CD4-positive, alpha-beta memory T cell (primary cell): ENCODE measurements around the gene SMYD3. TPM values are rescaled to one million over a fixed set of nuclear protein-coding genes. Genes with fewer than 3 reads are reported as not detected.
"Not testable (repeated sequence)": the region's sequence is repeated elsewhere in the genome, so short reads cannot be mapped to it uniquely, and the experiment has no call there.

Experiments used
- CTCF ChIA-PET: fragments of 350-600 bp; sonication (Branson Sonifier 250); formaldehyde crosslinking; loops from one replicate; lab custom pipeline; 2021; ENCODE audit warnings: inconsistent platforms; ENCODE audit not compliant: partially characterized antibody; lab: Charles Lee
- POLR2A ChIA-PET: fragments of 350-600 bp; sonication (Branson Sonifier 250); formaldehyde crosslinking; loops from one replicate; lab custom pipeline; 2021; ENCODE audit not compliant: partially characterized antibody; lab: Charles Lee
- DNase-seq, 5 donors: peaks; one replicate each; pipeline versions ENCODE4 v3.0.0 to v3.0.0-alpha.2; 2020 to 2022; ENCODE audit warnings: mixed read lengths in 1 of 5
- H3K27ac ChIP-seq: one replicate; pipeline ENCODE4 v1.7.0; 2013; ENCODE audit warnings: low read depth, low read length
- H3K27me3 ChIP-seq: 2 replicates; pipeline ENCODE4 v1.7.0; 2013; ENCODE audit warnings: mild to moderate bottlenecking, low read length, moderate library complexity; ENCODE audit not compliant: insufficient read depth
- H3K36me3 ChIP-seq: 2 replicates; pipeline ENCODE4 v1.7.0; 2013; ENCODE audit warnings: mild to moderate bottlenecking, low read length, moderate library complexity; ENCODE audit not compliant: insufficient read depth
- H3K4me1 ChIP-seq: 2 replicates; pipeline ENCODE4 v1.7.0; 2013; ENCODE audit warnings: mild to moderate bottlenecking, low read length, moderate library complexity; ENCODE audit not compliant: insufficient read depth
- H3K4me3 ChIP-seq, 2 donors: one replicate each; pipeline ENCODE4 v1.7.0; 2013; ENCODE audit warnings: low read length in 2 of 2, mild to moderate bottlenecking in 1 of 2
- H3K9me3 ChIP-seq, 2 donors: one replicate each; pipeline ENCODE4 v1.7.0; 2013; ENCODE audit warnings: low read length in 2 of 2, control low read depth in 1 of 2; ENCODE audit not compliant: control insufficient read depth in 1 of 2
- H3K27ac Mint-ChIP-seq, 7 donors: one replicate each; pipeline ENCODE4 v1.8.0; 2020 to 2021; ENCODE audit warnings: mixed read lengths in 7 of 7, mild to moderate bottlenecking in 6 of 7, inconsistent platforms in 3 of 7, moderate library complexity in 3 of 7
- H3K27me3 Mint-ChIP-seq, 2 donors: one replicate each; pipeline ENCODE4 v1.8.0; 2020 to 2021; ENCODE audit warnings: mixed read lengths in 2 of 2
- H3K36me3 Mint-ChIP-seq, 2 donors: one replicate each; pipeline ENCODE4 v1.8.0; 2020 to 2021; ENCODE audit warnings: mixed read lengths in 2 of 2, inconsistent platforms in 1 of 2, mild to moderate bottlenecking in 1 of 2
- H3K4me1 Mint-ChIP-seq, 4 donors: one replicate each; pipeline ENCODE4 v1.8.0; 2020 to 2021; ENCODE audit warnings: mixed read lengths in 4 of 4, mild to moderate bottlenecking in 1 of 4
- H3K4me3 Mint-ChIP-seq, 8 donors: one replicate each; pipeline ENCODE4 v1.8.0; 2020 to 2021; ENCODE audit warnings: mixed read lengths in 8 of 8, mild to moderate bottlenecking in 7 of 8, moderate library complexity in 6 of 8, inconsistent platforms in 3 of 8
- H3K9me3 Mint-ChIP-seq, 8 donors: one replicate each; pipeline ENCODE4 v1.8.0; 2020 to 2021; ENCODE audit warnings: mixed read lengths in 8 of 8, mild to moderate bottlenecking in 5 of 8, inconsistent platforms in 3 of 8, moderate library complexity in 1 of 8
- intact Hi-C: fragments of 100-400 bp; cut with micrococcal nuclease; formaldehyde crosslinking; loops from one replicate; pipeline ENCODE4 v1.15.1; 2023
- polyA plus RNA-seq, 2 donors: library from polyadenylated mRNA; unstranded; fragments of 300-500 nt; fragmentation: Illumina TruSeq; gene quantifications; one replicate each; pipeline ENCODE4 v1.2.3, GENCODE V29; 2021
- total RNA-seq, 2 experiments: library from RNA; stranded (reverse); gene quantifications; one replicate each; pipeline ENCODE4 v1.2.3, GENCODE V29; 2021

The SMYD3 gene
- total and polyA plus RNA-seq, 4 experiments from 2014 or later = 19.5 to 28.9 (median 22.9) TPM

DNA sequence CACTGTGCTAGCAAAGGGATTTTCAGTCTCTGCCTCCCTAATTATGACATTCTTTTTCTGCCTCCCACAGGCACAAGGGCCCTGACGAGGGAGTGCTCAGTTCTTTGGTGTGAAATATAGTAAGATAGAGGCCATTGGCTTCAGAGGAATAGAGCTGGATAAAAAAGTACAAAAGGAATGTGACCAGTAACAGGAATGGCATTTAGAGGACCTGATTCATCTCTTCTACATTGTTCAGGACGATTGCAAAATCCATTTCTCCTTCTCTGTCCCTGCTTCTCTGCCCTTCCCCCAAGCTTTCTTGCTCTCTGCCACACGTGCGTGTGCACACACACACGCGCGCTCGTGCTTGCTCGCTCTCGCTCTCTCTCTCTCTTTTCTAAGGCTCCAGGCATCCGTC lies 684.1 kb downstream of the SMYD3 start:
- POLR2A ChIA-PET = no interaction called here
- no peaks in the 10 kb centered on the region for H3K4me1 Mint-ChIP-seq
- H3K4me1 ChIP-seq = no peaks in the 10 kb centered on the region
- DNase-seq = no peak
- no peak overlapping the region for H3K4me3 ChIP-seq
- CTCF ChIA-PET = no interaction called here
- no peaks in the 10 kb centered on the region for H3K36me3 ChIP-seq
- peaks cover 28 to 41% of the 10 kb centered on the region in 2 donors for H3K36me3 Mint-ChIP-seq
- no peak overlapping the region for H3K4me3 Mint-ChIP-seq
- H3K27ac ChIP-seq = no peak overlapping the region
- no peaks in the 10 kb centered on the region for H3K27me3 ChIP-seq
- intact Hi-C loops = no loop called here
- H3K9me3 Mint-ChIP-seq = peaks cover 2 to 29% (median 20%) of the 10 kb centered on the region in 8 donors
- H3K27ac Mint-ChIP-seq = peak overlapping the region in 1 of 7 donors; percentile 6
- H3K27me3 Mint-ChIP-seq = no peaks in the 10 kb centered on the region
- H3K9me3 ChIP-seq = no peaks in the 10 kb centered on the region

DNA sequence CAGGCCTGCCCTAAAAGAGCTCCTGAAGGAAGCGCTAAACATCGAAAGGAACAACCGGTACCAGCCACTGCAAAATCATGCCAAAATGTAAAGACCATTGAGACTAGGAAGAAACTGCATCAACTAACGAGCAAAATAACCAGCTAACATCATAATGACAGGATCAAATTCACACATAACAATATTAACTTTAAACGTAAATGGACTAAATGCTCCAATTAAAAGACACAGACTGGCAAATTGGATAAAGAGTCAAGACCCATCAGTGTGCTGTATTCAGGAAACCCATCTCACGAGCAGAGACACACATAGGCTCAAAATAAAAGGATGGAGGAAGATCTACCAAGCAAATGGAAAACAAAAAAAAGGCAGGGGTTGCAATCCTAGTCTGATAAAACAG lies 688.7 kb downstream of the SMYD3 start:
- H3K4me1 ChIP-seq, H3K36me3 ChIP-seq, CTCF ChIA-PET, H3K4me3 Mint-ChIP-seq, DNase-seq, H3K9me3 ChIP-seq, H3K27me3 Mint-ChIP-seq, H3K27me3 ChIP-seq, H3K36me3 Mint-ChIP-seq, H3K27ac ChIP-seq, intact Hi-C loops, H3K4me3 ChIP-seq, H3K27ac Mint-ChIP-seq, H3K4me1 Mint-ChIP-seq, POLR2A ChIA-PET: not testable (repeated sequence)
- peaks cover 0 to 11% (median 10%) of the 10 kb centered on the region in 8 donors for H3K9me3 Mint-ChIP-seq

DNA sequence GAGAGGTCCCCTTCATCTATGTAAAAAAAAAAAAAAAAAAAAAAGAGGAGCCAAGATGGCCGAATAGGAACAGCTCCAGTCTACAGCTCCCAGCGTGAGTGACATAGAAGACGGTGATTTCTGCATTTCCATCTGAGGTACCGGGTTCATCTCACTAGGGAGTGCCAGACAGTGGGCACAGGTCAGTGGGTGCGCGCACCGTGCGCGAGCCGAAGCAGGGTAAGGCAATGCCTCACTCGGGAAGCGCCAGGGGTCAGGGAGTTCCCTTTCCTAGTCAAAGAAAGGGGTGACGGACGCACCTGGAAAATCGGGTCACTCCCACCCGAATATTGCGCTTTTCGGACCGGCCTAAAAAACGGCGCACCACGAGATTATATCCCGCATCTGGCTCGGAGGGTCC lies 690.6 kb downstream of the SMYD3 start:
- H3K27ac ChIP-seq, DNase-seq, H3K4me1 Mint-ChIP-seq, H3K27me3 Mint-ChIP-seq, H3K36me3 ChIP-seq, H3K36me3 Mint-ChIP-seq, POLR2A ChIA-PET, H3K9me3 ChIP-seq, H3K4me1 ChIP-seq, H3K27ac Mint-ChIP-seq, H3K9me3 Mint-ChIP-seq, H3K4me3 ChIP-seq, H3K4me3 Mint-ChIP-seq, intact Hi-C loops, H3K27me3 ChIP-seq: not testable (repeated sequence)
- CTCF ChIA-PET = interaction anchor here (0.6 to 1.1 kb wide), 3 partner anchors 18 to 271 kb away, joined by 3 to 5 read pairs (median 3); no protein-coding TSS in a partner anchor

GRCh38 chr1:245814651-245815050 lies 692.4 kb downstream of the SMYD3 start:
- H3K27me3 Mint-ChIP-seq = no peaks in the 10 kb centered on the region
- H3K36me3 Mint-ChIP-seq = peaks cover 0 to 5% of the 10 kb centered on the region in 2 donors
- ChIA-PET CTCF (interaction anchor here (0.6 kb wide), 1 partner anchor 11 kb away, joined by 3 read pairs; no protein-coding TSS in a partner anchor), POLR2A (no interaction called here)
- H3K9me3 Mint-ChIP-seq = peaks cover 0 to 3% (median 0%) of the 10 kb centered on the region in 8 donors
- H3K4me1 ChIP-seq = no peaks in the 10 kb centered on the region
- H3K27ac Mint-ChIP-seq = no peak overlapping the region
- no peaks in the 10 kb centered on the region for H3K9me3 ChIP-seq
- H3K27me3 ChIP-seq = no peaks in the 10 kb centered on the region
- no peaks in the 10 kb centered on the region for H3K36me3 ChIP-seq
- no peak overlapping the region for H3K4me3 ChIP-seq
- intact Hi-C loops = no loop called here
- no peaks in the 10 kb centered on the region for H3K4me1 Mint-ChIP-seq
- peak overlapping the region in 1 of 8 donors; percentile 27 for H3K4me3 Mint-ChIP-seq
- DNase-seq = no peak
- no peak overlapping the region for H3K27ac ChIP-seq

DNA sequence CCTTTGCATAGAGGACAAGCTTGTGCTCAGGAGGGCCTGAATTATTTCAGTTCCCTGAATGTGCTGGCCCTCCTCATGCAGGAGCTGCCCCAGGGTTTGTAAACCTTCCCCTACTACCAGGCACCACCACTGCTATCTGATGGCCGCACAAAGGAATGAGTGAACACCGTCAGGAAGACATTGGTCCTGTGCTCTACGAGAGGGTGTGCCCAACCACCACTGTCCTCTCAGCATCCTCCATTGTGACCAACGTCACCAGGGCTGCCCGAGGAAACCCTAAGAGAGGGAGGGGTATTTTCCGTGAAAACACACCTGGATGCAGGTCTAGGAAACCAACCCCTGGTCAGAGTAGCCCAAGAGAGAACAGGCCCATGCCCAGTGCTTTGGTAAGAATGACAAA lies 694.8 kb downstream of the SMYD3 start:
- CTCF ChIA-PET = no interaction called here
- H3K36me3 Mint-ChIP-seq = peaks cover 0 to 9% of the 10 kb centered on the region in 2 donors
- H3K36me3 ChIP-seq = no peaks in the 10 kb centered on the region
- intact Hi-C loops = no loop called here
- H3K9me3 Mint-ChIP-seq = peaks cover 0 to 3% (median 0%) of the 10 kb centered on the region in 8 donors
- H3K4me1 ChIP-seq = no peaks in the 10 kb centered on the region
- no peak for DNase-seq
- H3K27me3 ChIP-seq = no peaks in the 10 kb centered on the region
- no peak overlapping the region for H3K4me3 ChIP-seq
- peaks cover 0 to 9% (median 4%) of the 10 kb centered on the region in 4 donors for H3K4me1 Mint-ChIP-seq
- H3K9me3 ChIP-seq = no peaks in the 10 kb centered on the region
- no peak overlapping the region for H3K27ac ChIP-seq
- no peak overlapping the region for H3K27ac Mint-ChIP-seq
- H3K27me3 Mint-ChIP-seq = no peaks in the 10 kb centered on the region
- POLR2A ChIA-PET = no interaction called here
- H3K4me3 Mint-ChIP-seq = no peak overlapping the region

GRCh38 chr1:245810789-245811337 lies 696.2 kb downstream of the SMYD3 start:
- Histone ChIP-seq H3K36me3 (no peaks in the 10 kb centered on the region), H3K27ac (no peak overlapping the region), H3K4me3 (no peak overlapping the region), H3K9me3 (no peaks in the 10 kb centered on the region), H3K4me1 (no peaks in the 10 kb centered on the region), H3K27me3 (no peaks in the 10 kb centered on the region)
- Mint-ChIP-seq H3K27ac (no peak overlapping the region), H3K4me3 (no peak overlapping the region), H3K9me3 (no peaks in the 10 kb centered on the region), H3K36me3 (peaks cover 0 to 9% of the 10 kb centered on the region in 2 donors), H3K27me3 (no peaks in the 10 kb centered on the region), H3K4me1 (peaks cover 0 to 13% (median 4%) of the 10 kb centered on the region in 4 donors)
- ChIA-PET CTCF (no interaction called here), POLR2A (no interaction called here)
- no peak for DNase-seq
- intact Hi-C loops = no loop called here

DNA sequence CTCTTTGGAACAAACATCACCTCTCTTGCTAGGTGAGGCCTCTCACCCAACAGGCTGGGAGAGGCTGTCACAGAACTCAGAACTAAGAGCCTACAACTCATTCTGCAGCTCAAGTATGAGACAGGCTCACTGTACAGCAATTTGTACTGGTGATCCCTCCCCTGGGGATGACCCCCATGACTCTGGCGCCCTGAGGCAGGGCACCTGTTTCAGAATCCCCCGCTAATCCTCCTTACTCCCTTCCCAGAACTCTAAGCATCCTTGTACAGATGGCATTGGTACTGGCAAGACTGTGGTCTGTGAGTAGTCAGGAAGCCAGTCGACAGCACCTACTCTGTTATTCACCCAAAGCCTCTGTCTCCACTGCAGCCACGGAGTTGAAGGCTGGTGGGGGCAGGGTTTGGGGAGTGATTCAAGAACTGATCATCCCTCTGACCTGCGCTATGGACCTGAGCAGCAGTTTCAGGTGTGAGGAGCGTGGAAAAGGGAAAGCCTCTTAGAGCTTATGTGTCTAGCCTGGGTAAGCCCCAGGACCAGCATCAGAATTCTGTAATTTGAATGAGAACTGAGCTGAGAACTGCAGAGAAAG lies 696.8 kb downstream of the SMYD3 start:
- peak overlapping the region in 2 of 7 donors; percentile 30 to 43 for H3K27ac Mint-ChIP-seq
- intact Hi-C loops = no loop called here
- CTCF ChIA-PET = no interaction called here
- no peak overlapping the region for H3K4me3 ChIP-seq
- H3K27me3 ChIP-seq = no peaks in the 10 kb centered on the region
- H3K4me1 ChIP-seq = no peaks in the 10 kb centered on the region
- no peak overlapping the region for H3K4me3 Mint-ChIP-seq
- no peaks in the 10 kb centered on the region for H3K27me3 Mint-ChIP-seq
- H3K27ac ChIP-seq = no peak overlapping the region
- H3K36me3 Mint-ChIP-seq = peaks cover 0 to 9% of the 10 kb centered on the region in 2 donors
- H3K4me1 Mint-ChIP-seq = peaks cover 0 to 13% (median 4%) of the 10 kb centered on the region in 4 donors
- H3K9me3 Mint-ChIP-seq = no peaks in the 10 kb centered on the region
- no peaks in the 10 kb centered on the region for H3K36me3 ChIP-seq
- POLR2A ChIA-PET = no interaction called here
- no peaks in the 10 kb centered on the region for H3K9me3 ChIP-seq
- no peak for DNase-seq
